DND-41 (cell line): ENCODE measurements around the gene TMEM271.

Source experiments
- CTCF ChIP-seq: IDR thresholded peaks from 2 replicates; pipeline ENCODE4 v1.5.1; 2012; ENCODE audit warnings: borderline replicate concordance, low read length, moderate library complexity, mild to moderate bottlenecking; ENCODE audit not compliant: poor library complexity, severe bottlenecking; ENCODE audit errors: extremely low read depth
- EZH2 ChIP-seq: IDR thresholded peaks from 3 replicates; pipeline ENCODE4 v1.6.1; 2012; ENCODE audit warnings: borderline replicate concordance, low read depth, mild to moderate bottlenecking, moderate library complexity, low read length, inconsistent platforms; ENCODE audit not compliant: severe bottlenecking

- no peak for TF ChIP-seq CTCF
- no peak for TF ChIP-seq EZH2
Measured at GRCh38 chr4:622996-623913, 47.2 kb upstream of the TMEM271 start.
